Vagina (tissue), 2 donors: Measurements from ENCODE around the gene SUPT3H.

Experiments used
- CTCF ChIP-seq, 3 experiments: fragments of 450-650 bp in 2 of 3; fragments of 200-600 bp in 1 of 3; sonication (generic) in 1 of 3; IDR thresholded peaks; one replicate each; pipeline ENCODE4 v1.5.1; 2017 to 2019; ENCODE audit warnings: antibody characterized with exemption in 3 of 3, mild to moderate bottlenecking in 2 of 3, moderate library complexity in 2 of 3
- POLR2A ChIP-seq, 2 donors: fragments of 450-650 bp; IDR thresholded peaks; one replicate each; pipeline ENCODE4 v1.6.1; 2017; ENCODE audit warnings: antibody characterized with exemption in 2 of 2, mild to moderate bottlenecking in 2 of 2, moderate library complexity in 2 of 2
- POLR2AphosphoS5 ChIP-seq, 2 donors: sonication (generic); formaldehyde crosslinking; IDR thresholded peaks; one replicate each; pipeline ENCODE4 v1.9.0; 2017; ENCODE audit warnings: antibody characterized with exemption in 2 of 2, mild to moderate bottlenecking in 2 of 2, low read depth in 1 of 2; ENCODE audit not compliant: insufficient read depth in 1 of 2

- no peak for TF ChIP-seq CTCF (IDR thresholded peaks at IDR 0.05)
- TF ChIP-seq POLR2A (IDR thresholded peaks at IDR 0.05): no peak
- no peak for TF ChIP-seq POLR2AphosphoS5 (IDR thresholded peaks at IDR 0.05; ENCODE audit: insufficient read depth in 1 of 2, low read depth in 1 of 2)
Observed at GRCh38 chr6:45301348-45302142, 76.2 kb downstream of the SUPT3H start.
